ENCODE measurements around the gene ITGBL1.

DNA sequence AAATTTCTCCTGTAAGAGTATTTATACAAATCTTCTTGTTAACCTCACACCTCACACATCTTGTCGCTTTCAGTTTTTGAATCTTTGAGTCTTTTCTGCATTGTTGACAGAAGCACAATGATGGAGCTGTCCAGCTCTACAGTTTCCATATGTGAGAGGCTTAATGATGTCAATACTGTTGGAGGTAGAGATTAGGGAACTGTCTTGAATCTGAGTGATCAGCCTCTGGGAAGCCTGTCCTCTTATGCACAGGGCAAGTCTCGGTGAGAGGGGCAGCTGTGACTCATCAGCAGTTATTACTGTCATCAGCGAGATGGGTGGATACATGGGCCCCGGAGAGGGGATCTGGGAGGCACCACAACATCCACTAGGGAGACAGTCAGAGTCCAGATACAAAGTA is 4.6 kb upstream of the ITGBL1 start:
- TF ChIP-seq, protein P1, sequence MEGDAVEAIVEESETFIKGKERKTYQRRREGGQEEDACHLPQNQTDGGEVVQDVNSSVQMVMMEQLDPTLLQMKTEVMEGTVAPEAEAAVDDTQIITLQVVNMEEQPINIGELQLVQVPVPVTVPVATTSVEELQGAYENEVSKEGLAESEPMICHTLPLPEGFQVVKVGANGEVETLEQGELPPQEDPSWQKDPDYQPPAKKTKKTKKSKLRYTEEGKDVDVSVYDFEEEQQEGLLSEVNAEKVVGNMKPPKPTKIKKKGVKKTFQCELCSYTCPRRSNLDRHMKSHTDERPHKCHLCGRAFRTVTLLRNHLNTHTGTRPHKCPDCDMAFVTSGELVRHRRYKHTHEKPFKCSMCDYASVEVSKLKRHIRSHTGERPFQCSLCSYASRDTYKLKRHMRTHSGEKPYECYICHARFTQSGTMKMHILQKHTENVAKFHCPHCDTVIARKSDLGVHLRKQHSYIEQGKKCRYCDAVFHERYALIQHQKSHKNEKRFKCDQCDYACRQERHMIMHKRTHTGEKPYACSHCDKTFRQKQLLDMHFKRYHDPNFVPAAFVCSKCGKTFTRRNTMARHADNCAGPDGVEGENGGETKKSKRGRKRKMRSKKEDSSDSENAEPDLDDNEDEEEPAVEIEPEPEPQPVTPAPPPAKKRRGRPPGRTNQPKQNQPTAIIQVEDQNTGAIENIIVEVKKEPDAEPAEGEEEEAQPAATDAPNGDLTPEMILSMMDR (IDR thresholded peaks at IDR 0.05), result no peak
- TF ChIP-seq POLR2A (IDR thresholded peaks at IDR 0.05) (no peak), EP300 (IDR thresholded peaks at IDR 0.05) (no peak)

Measured in tibial nerve (tissue), 4 donors.